Left kidney (tissue), 2 donors: ENCODE results near the gene RAD18. TPM values are rescaled to one million over a fixed set of nuclear protein-coding genes. Genes with fewer than 3 reads are reported as not detected.

Experiments used
- DNase-seq: peaks from one replicate; pipeline ENCODE4 v3.0.0-alpha.2; 2013
- polyA plus RNA-seq: library from polyadenylated mRNA; unstranded; fragments of 120-200 nt; gene quantifications from one replicate; pipeline ENCODE4 v1.2.1, GENCODE V29; 2013; ENCODE audit not compliant: insufficient read length

The RAD18 gene
- polyA plus RNA-seq, 1 donor: 15.7 TPM

DNA sequence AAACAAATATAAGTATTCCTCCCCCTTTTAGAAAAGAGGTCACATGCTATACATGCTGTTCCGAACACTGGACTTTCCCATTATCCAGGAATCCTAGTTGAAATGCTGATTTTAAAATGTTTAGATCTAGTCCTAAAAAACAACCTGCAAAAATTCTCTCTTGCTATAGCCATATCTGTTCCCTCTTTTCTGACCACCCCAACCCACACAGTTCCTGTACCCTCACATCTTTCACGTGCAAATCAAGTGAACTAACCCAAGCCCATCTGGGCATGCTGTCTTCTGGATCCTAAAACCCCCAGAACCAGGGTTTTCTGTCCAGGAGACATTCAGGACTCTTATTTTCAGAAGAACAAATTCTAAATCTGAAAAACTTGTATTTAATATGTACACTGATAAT lies 67.4 kb downstream of the RAD18 start:
- no peak for DNase-seq

- DNase-seq: no peak
Observed at GRCh38 chr3:8893001-8893400, 70.3 kb downstream of the RAD18 start.

- DNase-seq: no peak
Observed at GRCh38 chr3:8891774-8892173, 71.5 kb downstream of the RAD18 start.

GRCh38 chr3:8891303-8891702 lies 72.0 kb downstream of the RAD18 start:
- DNase-seq: no peak

DNA sequence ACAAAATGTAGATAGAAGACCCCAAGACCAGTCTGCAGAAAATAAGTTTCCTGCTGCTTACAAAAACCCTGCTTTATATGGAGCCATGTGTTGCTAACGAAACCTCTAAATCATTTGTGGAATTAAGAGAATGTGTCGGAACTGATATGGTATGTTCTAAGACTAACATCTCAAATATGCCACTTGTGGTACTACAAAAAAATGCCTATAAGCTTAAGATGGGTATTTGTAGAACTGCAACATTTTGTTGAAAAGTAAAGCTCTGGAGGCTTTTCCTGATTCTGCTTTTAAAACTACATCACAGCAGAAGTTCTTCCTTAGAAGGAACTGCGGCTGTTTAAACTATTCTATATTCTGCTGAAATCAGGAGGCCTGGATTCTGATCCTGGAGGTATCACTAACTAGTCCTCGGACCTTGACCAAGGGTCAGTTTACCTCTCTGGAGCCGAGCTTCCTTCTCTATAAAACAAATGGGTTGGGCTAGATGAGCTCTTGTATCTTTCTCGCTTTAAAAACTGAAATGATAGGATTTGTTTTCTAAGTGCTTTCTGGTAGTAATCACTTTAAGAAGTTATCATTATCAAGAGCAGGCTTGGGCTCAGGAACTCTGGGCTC lies 74.9 kb downstream of the RAD18 start:
- no peak for DNase-seq

GRCh38 chr3:8887435-8888300 lies 75.6 kb downstream of the RAD18 start:
- no peak for DNase-seq

- no peak for DNase-seq
Observed at GRCh38 chr3:8886546-8886945, 76.7 kb downstream of the RAD18 start.

GRCh38 chr3:8885536-8886316 lies 77.5 kb downstream of the RAD18 start:
- no peak for DNase-seq

- no peak for DNase-seq
Observed at GRCh38 chr3:8884630-8885290, 78.5 kb downstream of the RAD18 start.

GRCh38 chr3:8882642-8883041 lies 80.6 kb downstream of the RAD18 start:
- DNase-seq: no peak

DNA sequence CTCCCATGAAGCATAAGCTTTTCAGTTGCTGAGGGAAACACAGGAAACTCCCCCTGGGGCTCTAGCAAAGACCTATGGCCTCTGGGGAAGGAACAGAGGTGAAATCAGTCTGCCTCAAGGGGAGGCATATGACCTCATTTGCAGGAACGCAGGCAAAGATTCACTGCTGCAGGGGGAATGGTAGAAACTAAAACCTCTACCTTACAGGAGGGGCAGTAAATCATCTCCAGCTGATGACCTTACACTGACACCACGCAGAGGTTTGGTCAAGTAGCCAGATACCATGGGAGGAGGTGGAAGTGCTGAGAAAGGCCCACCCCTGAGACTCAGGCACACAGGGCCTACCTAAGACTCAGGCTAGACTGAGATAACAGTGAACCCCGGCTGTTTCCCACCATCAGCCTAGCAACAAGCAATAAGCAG lies 81.1 kb downstream of the RAD18 start:
- peak; percentile 30 for DNase-seq

GRCh38 chr3:8879347-8879944 lies 83.8 kb downstream of the RAD18 start:
- no peak for DNase-seq

- DNase-seq: no peak
Observed at GRCh38 chr3:8875836-8876235, 87.4 kb downstream of the RAD18 start.

DNA sequence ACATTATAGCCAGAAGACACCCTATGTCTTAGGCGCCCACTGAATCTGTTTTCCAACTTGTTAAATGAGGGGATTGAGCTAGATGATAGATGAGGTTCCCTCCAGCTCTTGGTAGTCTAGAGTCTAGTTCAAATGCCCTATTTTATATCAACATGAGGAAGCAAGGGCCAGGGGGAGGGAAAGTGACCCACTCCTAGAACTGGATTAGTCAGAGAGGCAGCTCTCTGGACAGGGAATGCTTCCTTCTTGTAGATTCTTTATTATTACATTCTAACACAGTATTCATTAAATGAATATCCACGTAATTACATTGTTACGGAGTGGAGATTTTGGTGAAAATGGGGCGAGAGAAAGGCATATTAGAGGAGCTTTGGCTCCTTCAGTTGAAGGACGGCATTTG lies 89.5 kb downstream of the RAD18 start:
- no peak for DNase-seq

DNA sequence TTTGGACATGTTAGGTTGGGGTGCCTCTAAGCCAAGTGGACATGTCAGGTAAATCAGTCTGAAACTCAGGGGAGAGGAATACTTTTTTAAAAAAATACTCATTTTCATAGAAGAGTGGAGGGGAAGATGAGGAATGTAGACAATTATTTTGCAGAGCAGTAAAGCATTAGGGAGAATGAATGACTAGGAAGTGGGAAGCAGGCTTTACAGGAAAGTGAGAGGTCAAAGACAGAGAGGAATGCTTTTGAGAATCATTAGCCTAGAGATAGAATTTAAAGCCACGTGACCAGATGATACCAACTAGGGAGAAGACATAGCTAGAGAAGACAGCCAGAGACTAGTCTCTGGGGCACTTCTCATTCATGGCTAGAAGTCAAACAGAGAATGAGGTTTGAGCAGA lies 91.0 kb downstream of the RAD18 start:
- DNase-seq: no peak

DNA sequence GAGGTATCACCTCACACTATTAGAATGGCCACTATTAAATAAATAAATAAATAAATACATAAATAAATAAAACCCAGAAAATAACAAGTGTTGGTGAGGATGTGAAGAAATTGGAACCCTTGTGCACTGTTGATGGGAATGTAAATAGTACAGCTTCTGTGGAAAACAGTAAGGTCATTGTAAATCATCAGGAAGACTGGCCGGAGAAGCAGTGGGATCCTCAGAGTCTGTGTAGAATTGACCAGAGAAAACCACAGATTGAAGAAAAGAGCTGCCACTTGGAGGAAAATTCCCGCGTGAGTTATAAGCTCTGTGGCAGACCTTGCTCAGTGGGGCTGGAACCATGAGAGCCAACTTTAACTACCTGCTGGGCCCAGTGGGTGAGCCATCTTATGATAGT lies 92.0 kb downstream of the RAD18 start:
- no peak for DNase-seq

DNA sequence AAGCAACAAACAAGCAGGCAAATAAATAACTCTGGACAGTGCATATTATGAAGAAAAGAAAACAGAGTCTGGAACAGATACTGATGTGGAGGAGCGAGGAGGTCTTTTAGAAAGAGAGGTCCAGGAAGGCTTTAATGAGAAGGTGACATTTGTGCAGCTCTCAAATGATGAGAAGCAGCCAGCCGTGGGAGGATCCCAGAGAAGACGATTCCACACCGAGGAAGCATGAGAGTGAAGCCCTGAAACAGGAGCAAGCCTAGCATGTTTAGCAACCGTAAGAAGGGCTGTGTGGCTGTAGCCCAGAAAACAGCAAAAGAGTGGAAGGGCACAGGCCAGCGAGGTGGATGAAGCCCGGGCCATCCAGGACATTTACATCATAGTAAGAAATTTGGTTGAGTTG lies 93.1 kb downstream of the RAD18 start:
- no peak for DNase-seq

DNA sequence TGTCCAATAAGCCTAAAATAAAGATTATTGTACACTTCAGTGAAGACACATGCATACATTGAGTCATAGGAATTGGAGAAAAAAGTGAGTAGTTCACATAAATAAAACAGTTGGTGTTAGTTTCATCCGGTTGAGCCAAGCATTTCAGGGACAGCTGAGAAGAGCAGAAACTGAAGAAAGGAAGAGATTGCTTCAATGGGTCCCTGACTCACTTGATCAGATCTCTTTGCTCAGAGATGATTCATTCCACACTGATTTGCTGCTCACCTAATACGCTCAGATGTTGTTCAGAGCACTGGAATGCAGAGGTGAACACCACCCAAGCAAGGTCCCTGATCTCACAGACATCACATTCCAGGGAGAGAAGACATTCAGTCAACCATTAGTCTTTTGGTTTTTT lies 93.7 kb downstream of the RAD18 start:
- no peak for DNase-seq

DNA sequence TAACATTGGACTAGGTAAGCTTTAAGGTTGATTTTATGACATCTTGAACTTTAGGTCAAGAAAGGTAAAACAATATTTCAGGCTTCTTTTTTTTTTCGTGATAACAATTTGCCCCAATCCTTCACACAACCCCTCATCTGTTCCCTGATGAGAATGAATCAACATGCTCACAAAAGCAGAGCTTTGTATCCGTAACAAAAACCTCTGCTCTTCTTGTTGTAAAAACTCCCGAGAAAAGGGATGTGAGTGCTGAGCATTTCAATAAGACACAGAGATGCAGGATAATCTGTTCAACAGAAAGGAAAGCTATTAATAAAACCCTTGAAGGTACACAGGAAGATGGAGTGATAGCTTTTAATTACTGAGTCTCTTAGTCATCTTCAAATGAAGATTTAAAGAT lies 94.3 kb downstream of the RAD18 start:
- no peak for DNase-seq

- DNase-seq: no peak
Observed at GRCh38 chr3:8867646-8868045, 95.6 kb downstream of the RAD18 start.

GRCh38 chr3:8865697-8866096 lies 97.6 kb downstream of the RAD18 start:
- DNase-seq: no peak
